Activated CD8-positive, alpha-beta memory T cell treated with anti-CD3 and anti-CD28 coated beads for 4 hours (primary cell): ENCODE measurements around the gene MFN1.

Experiments
- DNase-seq, 2 donors: peaks; one replicate each; pipeline ENCODE4 v3.0.0-alpha.2; 2020; ENCODE audit warnings: low read depth in 2 of 2

Gene MFN1

GRCh38 chr3:179430277-179430870 is 82.9 kb downstream of the MFN1 start:
- no peak for DNase-seq

- DNase-seq = no peak
Measured at GRCh38 chr3:179432021-179432420, 84.5 kb downstream of the MFN1 start.

- DNase-seq = no peak
Measured at GRCh38 chr3:179432451-179432850, 84.9 kb downstream of the MFN1 start.

GRCh38 chr3:179436517-179436916 is 89.0 kb downstream of the MFN1 start:
- no peak for DNase-seq

- DNase-seq = no peak
Measured at GRCh38 chr3:179438841-179439240, 91.3 kb downstream of the MFN1 start.
